GM12891 (cell line): ENCODE results near the gene SEPTIN2.

Experiments used
- PAX5 ChIP-seq: IDR thresholded peaks from 2 replicates; pipeline ENCODE4 v1.6.1; 2011; ENCODE audit warnings: low read length, moderate library complexity, mild to moderate bottlenecking; ENCODE audit not compliant: insufficient read depth, severe bottlenecking
- POLR2A ChIP-seq: IDR thresholded peaks from 2 replicates; pipeline ENCODE4 v1.6.1; 2011; ENCODE audit warnings: low read depth, low read length, control low read depth
- POLR2AphosphoS5 ChIP-seq: IDR thresholded peaks from 2 replicates; pipeline ENCODE4 v1.6.1; 2011; ENCODE audit warnings: low read depth, low read length, control low read depth
- POU2F2 ChIP-seq: IDR thresholded peaks from 2 replicates; pipeline ENCODE4 v1.6.1; 2011; ENCODE audit warnings: low read depth, mild to moderate bottlenecking, control low read depth, low read length, moderate library complexity
- SPI1 ChIP-seq: IDR thresholded peaks from 2 replicates; pipeline ENCODE4 v1.6.1; 2011; ENCODE audit warnings: low read depth, low read length, control low read depth
- TAF1 ChIP-seq: IDR thresholded peaks from 2 replicates; pipeline ENCODE4 v1.6.1; 2011; ENCODE audit warnings: low read depth, low read length, control low read depth

- no peak for TF ChIP-seq POLR2A
- no peak for TF ChIP-seq TAF1
- no peak for TF ChIP-seq POLR2AphosphoS5
- TF ChIP-seq SPI1, result no peak
- TF ChIP-seq PAX5, result no peak
- no peak for TF ChIP-seq POU2F2
Measured at GRCh38 chr2:241272303-241273209, 43.2 kb upstream of the SEPTIN2 start.
